ENCODE measurements around the gene AK4. TPM values are rescaled to one million over a fixed set of nuclear protein-coding genes. Genes with fewer than 3 reads are reported as not detected.
"Not testable (repeated sequence)": the region's sequence is repeated elsewhere in the genome, so short reads cannot be mapped to it uniquely, and the experiment has no call there.

AK4 gene
- total RNA-seq, 1 donor from 2014 or later, result 10.5 TPM

- H3K36me3 Mint-ChIP-seq (ENCODE audit: low read depth), result no peaks in the 10 kb centered on the region
- no peak overlapping the region for H3K4me3 Mint-ChIP-seq
- H3K9me3 Mint-ChIP-seq, result no peaks in the 10 kb centered on the region
- H3K4me1 Mint-ChIP-seq, result peaks cover 27% of the 10 kb centered on the region
- H3K27me3 Mint-ChIP-seq (ENCODE audit: low read depth), result peaks cover 2% of the 10 kb centered on the region
- no peak for DNase-seq (ENCODE audit: low read depth, low spot score)
- TF ChIP-seq CTCF (conservative IDR thresholded peaks at IDR 0.05), result no peak
- H3K27ac Mint-ChIP-seq (ENCODE audit: unreplicated experiment), result no peak overlapping the region
These were observed 15.3 kb downstream of the AK4 start for GRCh38 chr1:65163201-65163805.

GRCh38 chr1:65164101-65164500 lies 16.1 kb downstream of the AK4 start:
- H3K4me3 Mint-ChIP-seq; H3K27me3 Mint-ChIP-seq (ENCODE audit: low read depth); H3K9me3 Mint-ChIP-seq; H3K36me3 Mint-ChIP-seq (ENCODE audit: low read depth); DNase-seq (ENCODE audit: low read depth, low spot score); H3K27ac Mint-ChIP-seq (ENCODE audit: unreplicated experiment): not testable (repeated sequence)
- peaks cover 27% of the 10 kb centered on the region for H3K4me1 Mint-ChIP-seq

- TF ChIP-seq CTCF (conservative IDR thresholded peaks at IDR 0.05), result no peak
- Mint-ChIP-seq H3K4me3 (no peak overlapping the region), H3K9me3 (no peaks in the 10 kb centered on the region), H3K27ac (ENCODE audit: unreplicated experiment) (no peak overlapping the region), H3K4me1 (peaks cover 27% of the 10 kb centered on the region), H3K36me3 (ENCODE audit: low read depth) (no peaks in the 10 kb centered on the region), H3K27me3 (ENCODE audit: low read depth) (peaks cover 2% of the 10 kb centered on the region)
- no peak for DNase-seq (ENCODE audit: low read depth, low spot score)
These were observed 16.6 kb downstream of the AK4 start for GRCh38 chr1:65164633-65165032.

- no peaks in the 10 kb centered on the region for H3K9me3 Mint-ChIP-seq
- no peaks in the 10 kb centered on the region for H3K36me3 Mint-ChIP-seq (ENCODE audit: low read depth)
- peaks cover 29% of the 10 kb centered on the region for H3K4me1 Mint-ChIP-seq
- DNase-seq (ENCODE audit: low read depth, low spot score), result no peak
- H3K4me3 Mint-ChIP-seq, result peak overlapping the region; percentile 0
- H3K27me3 Mint-ChIP-seq (ENCODE audit: low read depth), result peaks cover 2% of the 10 kb centered on the region
- TF ChIP-seq CTCF (conservative IDR thresholded peaks at IDR 0.05), result no peak
- H3K27ac Mint-ChIP-seq (ENCODE audit: unreplicated experiment), result peak overlapping the region; percentile 16
These were observed 17.4 kb downstream of the AK4 start for GRCh38 chr1:65165269-65165993.

- no peak overlapping the region for H3K4me3 Mint-ChIP-seq
- H3K9me3 Mint-ChIP-seq, result no peaks in the 10 kb centered on the region
These were observed 18.7 kb downstream of the AK4 start for GRCh38 chr1:65166572-65167305.

More at GRCh38 chr1:65166572-65167305, 18.7 kb downstream of the AK4 start:
- Mint-ChIP-seq H3K27me3 (ENCODE audit: low read depth) (peaks cover 2% of the 10 kb centered on the region), H3K27ac (ENCODE audit: unreplicated experiment) (no peak overlapping the region), H3K36me3 (ENCODE audit: low read depth) (no peaks in the 10 kb centered on the region), H3K4me1 (peaks cover 30% of the 10 kb centered on the region)
- TF ChIP-seq CTCF (conservative IDR thresholded peaks at IDR 0.05), result no peak
- no peak for DNase-seq (ENCODE audit: low read depth, low spot score)

Measured in neural crest cell (in vitro differentiated cells).